ENCODE data around the gene IL22RA1. TPM values are rescaled to one million over a fixed set of nuclear protein-coding genes. Genes with fewer than 3 reads are reported as not detected.

IL22RA1 gene
- total and polyA plus RNA-seq, 8 donors = 62.5 to 164 (median 95.3) TPM

DNA sequence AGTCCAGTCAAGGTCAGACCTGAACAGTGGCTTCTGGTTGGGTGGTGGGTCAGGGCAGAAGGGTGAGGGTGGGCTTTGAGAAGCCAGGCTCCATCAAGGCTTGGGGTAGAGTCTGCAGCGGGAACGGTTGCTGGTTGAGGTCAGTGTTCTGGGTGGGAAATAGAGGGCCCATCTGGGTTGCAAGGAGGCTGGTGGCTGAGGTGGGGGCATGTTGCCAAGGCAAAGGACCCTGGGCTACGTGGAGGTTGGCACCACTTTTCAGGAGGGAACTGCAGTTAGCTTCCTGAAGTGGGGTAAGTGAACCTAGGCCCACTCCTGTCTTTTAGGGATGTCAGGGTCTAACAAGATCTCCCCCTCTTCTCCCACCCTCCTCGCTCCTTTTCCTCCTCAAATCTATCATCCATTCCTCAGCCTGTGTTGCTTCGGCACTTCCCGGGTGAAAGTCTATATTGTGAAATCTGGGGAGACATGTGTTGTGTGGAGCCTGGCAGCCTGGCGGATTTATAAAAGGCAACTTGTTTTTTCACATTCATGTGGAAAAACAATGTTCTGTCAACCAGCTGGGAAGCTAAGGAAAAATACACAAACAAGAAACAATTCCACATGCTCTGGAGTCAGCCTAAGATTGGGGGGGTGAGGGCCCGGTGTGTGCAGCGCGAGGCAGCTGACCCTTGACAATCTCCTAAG lies 1.5 kb downstream of the IL22RA1 start:
- Histone ChIP-seq H3K27me3 (no peaks in the 10 kb centered on the region), H3K9me3 (no peaks in the 10 kb centered on the region), H3K4me3 (peak overlapping the region; percentile 47 to 74 (median 61)), H3K4me1 (peaks cover under 1 to 26% (median 9%) of the 10 kb centered on the region in 3 donors), H3K36me3 (peaks cover 0 to 5% (median 0%) of the 10 kb centered on the region in 3 donors), H3K27ac (peak overlapping the region; percentile 75 to 87 (median 82))
- 36 to 44% methylated on average over 10 of the region's 10 CpGs for WGBS, 2 donors
- intact Hi-C loops (cut with DNase I) = no loop called here
- ATAC-seq (peak; percentile 6 to 24 (median 16)), FAIRE-seq (no peak), DNase-seq (peak in 2 of 6 donors; percentile 55 to 69)
- TF ChIP-seq, protein P1, sequence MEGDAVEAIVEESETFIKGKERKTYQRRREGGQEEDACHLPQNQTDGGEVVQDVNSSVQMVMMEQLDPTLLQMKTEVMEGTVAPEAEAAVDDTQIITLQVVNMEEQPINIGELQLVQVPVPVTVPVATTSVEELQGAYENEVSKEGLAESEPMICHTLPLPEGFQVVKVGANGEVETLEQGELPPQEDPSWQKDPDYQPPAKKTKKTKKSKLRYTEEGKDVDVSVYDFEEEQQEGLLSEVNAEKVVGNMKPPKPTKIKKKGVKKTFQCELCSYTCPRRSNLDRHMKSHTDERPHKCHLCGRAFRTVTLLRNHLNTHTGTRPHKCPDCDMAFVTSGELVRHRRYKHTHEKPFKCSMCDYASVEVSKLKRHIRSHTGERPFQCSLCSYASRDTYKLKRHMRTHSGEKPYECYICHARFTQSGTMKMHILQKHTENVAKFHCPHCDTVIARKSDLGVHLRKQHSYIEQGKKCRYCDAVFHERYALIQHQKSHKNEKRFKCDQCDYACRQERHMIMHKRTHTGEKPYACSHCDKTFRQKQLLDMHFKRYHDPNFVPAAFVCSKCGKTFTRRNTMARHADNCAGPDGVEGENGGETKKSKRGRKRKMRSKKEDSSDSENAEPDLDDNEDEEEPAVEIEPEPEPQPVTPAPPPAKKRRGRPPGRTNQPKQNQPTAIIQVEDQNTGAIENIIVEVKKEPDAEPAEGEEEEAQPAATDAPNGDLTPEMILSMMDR (IDR thresholded peaks at IDR 0.05) = no peak

GRCh38 chr1:24140741-24141181 lies 2.2 kb downstream of the IL22RA1 start:
- H3K27ac ChIP-seq = peak overlapping the region; percentile 75 to 87 (median 82)
- peak; percentile 82 to 93 (median 90) for DNase-seq

GRCh38 chr1:24139841-24140425 lies 3.0 kb downstream of the IL22RA1 start:
- Histone ChIP-seq H3K9me3 (no peaks in the 10 kb centered on the region), H3K36me3 (peaks cover 0 to 13% (median 0%) of the 10 kb centered on the region in 3 donors), H3K27me3 (no peaks in the 10 kb centered on the region), H3K4me1 (peaks cover 9 to 31% (median 9%) of the 10 kb centered on the region in 3 donors), H3K4me3 (peak overlapping the region in 2 of 4 donors; percentile 63 to 74), H3K27ac (peak overlapping the region; percentile 75 to 87 (median 82))
- WGBS, 2 donors = 42 to 50% methylated on average over 11 of the region's 11 CpGs
- ATAC-seq (peak in 2 of 4 donors; percentile 18 to 29), DNase-seq (peak in 2 of 6 donors; percentile 66 to 67), FAIRE-seq (no peak)
- TF ChIP-seq, protein P1 (IDR thresholded peaks at IDR 0.05) = no peak
- intact Hi-C loops (cut with DNase I) = no loop called here

More at GRCh38 chr1:24140741-24141181, 2.2 kb downstream of the IL22RA1 start:
- WGBS, 2 donors = 43 to 45% methylated on average over 17 of the region's 17 CpGs
- H3K9me3 ChIP-seq = no peaks in the 10 kb centered on the region
- intact Hi-C loops (cut with DNase I) = no loop called here
- TF ChIP-seq, protein P1 (IDR thresholded peaks at IDR 0.05) = no peak
- no peak for FAIRE-seq
- peaks cover 0 to 12% (median 0%) of the 10 kb centered on the region in 3 donors for H3K36me3 ChIP-seq
- peak; percentile 62 to 72 (median 70) for ATAC-seq
- peaks cover 6 to 28% (median 9%) of the 10 kb centered on the region in 3 donors for H3K4me1 ChIP-seq
- H3K27me3 ChIP-seq = no peaks in the 10 kb centered on the region
- H3K4me3 ChIP-seq = peak overlapping the region; percentile 47 to 74 (median 61)

GRCh38 chr1:24139222-24139489 lies 3.8 kb downstream of the IL22RA1 start:
- WGBS, 2 donors = 39 to 56% methylated on average over 2 of the region's 2 CpGs
- Histone ChIP-seq H3K27ac (peak overlapping the region; percentile 75 to 87 (median 82)), H3K36me3 (peaks cover 0 to 19% (median 0%) of the 10 kb centered on the region in 3 donors), H3K27me3 (no peaks in the 10 kb centered on the region), H3K4me1 (peaks cover 9 to 35% (median 17%) of the 10 kb centered on the region in 3 donors), H3K4me3 (peak overlapping the region in 2 of 4 donors; percentile 63 to 74), H3K9me3 (no peaks in the 10 kb centered on the region)
- DNase-seq (no peak), ATAC-seq (no peak), FAIRE-seq (no peak)
- intact Hi-C loops (cut with DNase I) = no loop called here
- TF ChIP-seq, protein P1 (IDR thresholded peaks at IDR 0.05) = no peak
